HCT116 (cell line): ENCODE data around the gene GARNL3.

Experiments used
- CBX3 ChIP-seq: IDR thresholded peaks from 2 replicates; pipeline ENCODE4 v1.6.1; 2012; ENCODE audit warnings: low read depth
- CTCF ChIP-seq, 3 experiments: fragments of 200-600 bp in 1 of 3; sonication (generic) in 1 of 3; IDR thresholded peaks in 2 of 3; conservative IDR thresholded peaks in 1 of 3; 2 replicates each; pipeline ENCODE4 v1.5.1; 2012 to 2017; ENCODE audit warnings: low read depth in 2 of 3, low read length in 2 of 3, antibody characterized with exemption in 1 of 3, borderline replicate concordance in 1 of 3, control low read depth in 1 of 3, mild to moderate bottlenecking in 1 of 3, mixed read lengths in 1 of 3, mixed run types in 1 of 3, moderate library complexity in 1 of 3; ENCODE audit not compliant: insufficient read depth in 1 of 3
- EGR1 ChIP-seq: IDR thresholded peaks from 2 replicates; pipeline ENCODE4 v1.6.1; 2012; ENCODE audit warnings: low read depth
- EZH2 ChIP-seq: fragments of 200-600 bp; sonication (generic); IDR thresholded peaks from 2 replicates; pipeline ENCODE4 v1.6.1; 2017; ENCODE audit warnings: antibody characterized with exemption, mixed run types
- EZH2phosphoT487 ChIP-seq: fragments of 200-600 bp; IDR thresholded peaks from 2 replicates; pipeline ENCODE4 v1.6.1; 2018; ENCODE audit warnings: antibody characterized with exemption, borderline replicate concordance
- FOSL1 ChIP-seq: IDR thresholded peaks from 2 replicates; pipeline ENCODE4 v1.6.1; 2012; ENCODE audit warnings: low read depth
- POLR2A ChIP-seq: IDR thresholded peaks from 2 replicates; pipeline ENCODE4 v1.7.0; 2011; ENCODE audit warnings: borderline replicate concordance; ENCODE audit not compliant: insufficient read depth, insufficient read length; ENCODE audit errors: extremely low read depth
- POLR2AphosphoS5 ChIP-seq: IDR thresholded peaks from 2 replicates; pipeline ENCODE4 v1.6.1; 2011; ENCODE audit warnings: mild to moderate bottlenecking, low read depth, low read length, moderate library complexity
- REST ChIP-seq: IDR thresholded peaks from 2 replicates; pipeline ENCODE4 v1.6.1; 2012; ENCODE audit warnings: low read depth
- SRF ChIP-seq: IDR thresholded peaks from 2 replicates; pipeline ENCODE4 v1.6.1; 2012; ENCODE audit warnings: low read depth
- TCF7L2 ChIP-seq: IDR thresholded peaks from 2 replicates; pipeline ENCODE4 v1.7.0; 2011; ENCODE audit warnings: borderline replicate concordance, inconsistent platforms; ENCODE audit not compliant: insufficient read depth, insufficient read length; ENCODE audit errors: extremely low read depth
- YY1 ChIP-seq: IDR thresholded peaks from 2 replicates; pipeline ENCODE4 v1.6.1; 2011; ENCODE audit warnings: low read length, low read depth, moderate library complexity, mild to moderate bottlenecking; ENCODE audit not compliant: insufficient replicate concordance; ENCODE audit errors: extremely low read depth
- TF ChIP-seq, protein P1 (sequence below): IDR thresholded peaks from 2 replicates; pipeline ENCODE4 v1.6.1; 2012
- TF ChIP-seq, protein P2 (sequence below): IDR thresholded peaks from 2 replicates; pipeline ENCODE4 v1.6.1; 2011; ENCODE audit warnings: mild to moderate bottlenecking, low read length, moderate library complexity; ENCODE audit not compliant: insufficient replicate concordance; ENCODE audit errors: extremely low read depth

DNA sequence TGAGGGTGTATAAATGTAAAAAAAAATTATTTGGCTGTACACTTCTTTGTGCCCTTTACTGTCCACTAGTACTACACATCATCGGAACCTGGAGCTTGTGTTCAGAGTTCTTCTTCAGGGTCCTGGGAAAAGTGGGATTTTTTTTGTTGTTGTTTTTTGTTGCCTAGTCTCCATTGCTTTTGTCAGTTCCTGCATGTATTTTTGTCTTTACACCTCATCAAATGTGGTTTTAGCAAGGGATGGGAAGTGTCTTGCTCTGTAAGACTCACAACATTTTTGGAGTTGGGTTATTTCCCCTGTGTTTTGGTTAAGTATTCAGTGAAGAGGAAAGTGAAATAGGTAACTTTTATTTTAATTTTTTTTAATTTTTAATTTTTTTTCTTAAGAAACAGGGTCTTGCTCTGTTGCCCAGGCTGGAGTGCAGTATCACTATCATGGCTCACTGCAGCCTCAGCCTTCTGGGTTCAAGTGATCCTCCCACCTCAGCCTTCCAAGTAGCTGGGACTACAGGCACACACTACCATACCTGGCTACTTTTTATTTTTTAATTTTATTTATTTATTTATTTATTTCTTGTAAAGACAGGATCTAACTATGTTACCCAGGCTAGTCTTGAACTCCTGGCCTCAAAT is 40.7 kb downstream of the GARNL3 start:
- TF ChIP-seq SRF: no peak
- no peak for TF ChIP-seq CTCF (IDR thresholded peaks at IDR 0.05 in 2 of 3, conservative IDR thresholded peaks at IDR 0.05 in 1 of 3; ENCODE audit: borderline replicate concordance in 1 of 3, insufficient read depth in 1 of 3, low read depth in 2 of 3, low read length in 2 of 3)
- TF ChIP-seq EZH2phosphoT487: no peak
- no peak for TF ChIP-seq POLR2A
- TF ChIP-seq EZH2: no peak
- TF ChIP-seq, protein P1, sequence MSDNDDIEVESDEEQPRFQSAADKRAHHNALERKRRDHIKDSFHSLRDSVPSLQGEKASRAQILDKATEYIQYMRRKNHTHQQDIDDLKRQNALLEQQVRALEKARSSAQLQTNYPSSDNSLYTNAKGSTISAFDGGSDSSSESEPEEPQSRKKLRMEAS: no peak
- no peak for TF ChIP-seq CBX3
- TF ChIP-seq TCF7L2: no peak
- TF ChIP-seq FOSL1: no peak
- TF ChIP-seq YY1: no peak
- TF ChIP-seq EGR1: no peak
- TF ChIP-seq REST: no peak
- TF ChIP-seq POLR2AphosphoS5: no peak
- TF ChIP-seq, protein P2, sequence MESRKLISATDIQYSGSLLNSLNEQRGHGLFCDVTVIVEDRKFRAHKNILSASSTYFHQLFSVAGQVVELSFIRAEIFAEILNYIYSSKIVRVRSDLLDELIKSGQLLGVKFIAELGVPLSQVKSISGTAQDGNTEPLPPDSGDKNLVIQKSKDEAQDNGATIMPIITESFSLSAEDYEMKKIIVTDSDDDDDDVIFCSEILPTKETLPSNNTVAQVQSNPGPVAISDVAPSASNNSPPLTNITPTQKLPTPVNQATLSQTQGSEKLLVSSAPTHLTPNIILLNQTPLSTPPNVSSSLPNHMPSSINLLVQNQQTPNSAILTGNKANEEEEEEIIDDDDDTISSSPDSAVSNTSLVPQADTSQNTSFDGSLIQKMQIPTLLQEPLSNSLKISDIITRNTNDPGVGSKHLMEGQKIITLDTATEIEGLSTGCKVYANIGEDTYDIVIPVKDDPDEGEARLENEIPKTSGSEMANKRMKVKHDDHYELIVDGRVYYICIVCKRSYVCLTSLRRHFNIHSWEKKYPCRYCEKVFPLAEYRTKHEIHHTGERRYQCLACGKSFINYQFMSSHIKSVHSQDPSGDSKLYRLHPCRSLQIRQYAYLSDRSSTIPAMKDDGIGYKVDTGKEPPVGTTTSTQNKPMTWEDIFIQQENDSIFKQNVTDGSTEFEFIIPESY: no peak
